Glomerular endothelial cell (primary cell): ENCODE results near the gene DOCK10. TPM values are rescaled to one million over a fixed set of nuclear protein-coding genes. Genes with fewer than 3 reads are reported as not detected.

Source experiments
- DNase-seq: peaks from one replicate; pipeline ENCODE4 v3.0.0-alpha.2; 2011; ENCODE audit warnings: low read depth, low spot score; ENCODE audit errors: extremely low read depth
- total RNA-seq: library from RNA; depleted of rRNA; stranded (reverse); fragments of >200 nt; gene quantifications from 2 replicates; pipeline ENCODE4 v1.2.3, GENCODE V29; 2015

DOCK10 gene
- total RNA-seq, 1 donor from 2014 or later, result 25.5 TPM

GRCh38 chr2:224846686-224847085 lies 195.6 kb downstream of the DOCK10 start:
- DNase-seq, result no peak

GRCh38 chr2:224846161-224846560 lies 196.1 kb downstream of the DOCK10 start:
- no peak for DNase-seq

GRCh38 chr2:224843141-224843540 lies 199.1 kb downstream of the DOCK10 start:
- no peak for DNase-seq

GRCh38 chr2:224841910-224842309 lies 200.4 kb downstream of the DOCK10 start:
- DNase-seq, result no peak

- no peak for DNase-seq
These were observed 203.9 kb downstream of the DOCK10 start for GRCh38 chr2:224838335-224838734.

GRCh38 chr2:224837558-224837957 lies 204.7 kb downstream of the DOCK10 start:
- DNase-seq, result peak; percentile 97

- DNase-seq, result peak; percentile 54
These were observed 205.2 kb downstream of the DOCK10 start for GRCh38 chr2:224837066-224837465.

- DNase-seq, result no peak
These were observed 206.0 kb downstream of the DOCK10 start for GRCh38 chr2:224836263-224836662.

- DNase-seq, result no peak
These were observed 206.9 kb downstream of the DOCK10 start for GRCh38 chr2:224835405-224835804.

GRCh38 chr2:224833986-224834385 lies 208.3 kb downstream of the DOCK10 start:
- no peak for DNase-seq

GRCh38 chr2:224832207-224832606 lies 210.1 kb downstream of the DOCK10 start:
- no peak for DNase-seq

GRCh38 chr2:224831530-224831929 lies 210.7 kb downstream of the DOCK10 start:
- no peak for DNase-seq

GRCh38 chr2:224820283-224820991 lies 221.8 kb downstream of the DOCK10 start:
- no peak for DNase-seq

- no peak for DNase-seq
These were observed 223.2 kb downstream of the DOCK10 start for GRCh38 chr2:224819075-224819474.

- DNase-seq, result no peak
These were observed 224.6 kb downstream of the DOCK10 start for GRCh38 chr2:224817676-224818075.

- no peak for DNase-seq
These were observed 225.5 kb downstream of the DOCK10 start for GRCh38 chr2:224816816-224817215.

GRCh38 chr2:224813578-224813977 lies 228.7 kb downstream of the DOCK10 start:
- DNase-seq, result no peak

- DNase-seq, result no peak
These were observed 234.9 kb downstream of the DOCK10 start for GRCh38 chr2:224807153-224807964.

- DNase-seq, result no peak
These were observed 238.3 kb downstream of the DOCK10 start for GRCh38 chr2:224803930-224804329.

GRCh38 chr2:224802407-224802806 lies 239.9 kb downstream of the DOCK10 start:
- DNase-seq, result no peak

- DNase-seq, result no peak
These were observed 240.9 kb downstream of the DOCK10 start for GRCh38 chr2:224801360-224801759.

GRCh38 chr2:224799691-224800090 lies 242.6 kb downstream of the DOCK10 start:
- DNase-seq, result no peak
